Uterus (tissue), 4 donors: ENCODE results near the gene NACC2. TPM values are rescaled to one million over a fixed set of nuclear protein-coding genes. Genes with fewer than 3 reads are reported as not detected.

Experiments used
- DNase-seq, 2 donors: peaks; one replicate each; pipeline ENCODE4 v3.0.0-alpha.2; 2019 to 2020
- H3K27ac ChIP-seq, 2 donors: fragments of 200-600 bp; sonication (generic); 1 replicate in 1 of 2; 2 replicates in 1 of 2; pipeline ENCODE4 v1.5.1; 2016 to 2018
- H3K27me3 ChIP-seq, 2 donors: fragments of 200-600 bp; sonication (generic); one replicate each; pipeline ENCODE4 v1.5.1; 2018 to 2019; ENCODE audit warnings: control low read depth in 1 of 2
- H3K36me3 ChIP-seq, 2 donors: fragments of 200-600 bp; sonication (generic); one replicate each; pipeline ENCODE4 v1.5.1; 2019; ENCODE audit warnings: control low read depth in 1 of 2
- H3K4me1 ChIP-seq, 2 donors: fragments of 200-600 bp; sonication (generic); one replicate each; pipeline ENCODE4 v1.5.1; 2018 to 2019; ENCODE audit warnings: control low read depth in 1 of 2
- H3K4me3 ChIP-seq, 2 donors: fragments of 200-600 bp; sonication (generic); 1 replicate in 1 of 2; 2 replicates in 1 of 2; pipeline ENCODE4 v1.5.1; 2018 to 2019; ENCODE audit warnings: mild to moderate bottlenecking in 1 of 2
- H3K9me3 ChIP-seq, 2 donors: fragments of 200-600 bp; sonication (generic); one replicate each; pipeline ENCODE4 v1.5.1; 2019; ENCODE audit warnings: control low read depth in 1 of 2
- CTCF ChIP-seq, 4 experiments: fragments of 200-600 bp in 2 of 4; fragments of 450-650 bp in 2 of 4; sonication (generic) in 2 of 4; IDR thresholded peaks; one replicate each; pipeline ENCODE4 v1.5.1; 2016 to 2019; ENCODE audit warnings: antibody characterized with exemption in 4 of 4, mild to moderate bottlenecking in 2 of 4, moderate library complexity in 1 of 4
- POLR2A ChIP-seq, 2 donors: fragments of 450-650 bp; IDR thresholded peaks; one replicate each; pipeline ENCODE4 v1.6.1; 2016; ENCODE audit warnings: antibody characterized with exemption in 2 of 2, mild to moderate bottlenecking in 1 of 2, moderate library complexity in 1 of 2
- intact Hi-C: fragments of 100-400 bp; cut with DNase I; formaldehyde crosslinking; loops from one replicate; pipeline ENCODE4 v1.15.1; 2023; ENCODE audit warnings: low total_unique reads
- total RNA-seq, 4 donors: library from RNA; depleted of rRNA in 3 of 4; stranded (reverse); fragments of >200 nt in 3 of 4; gene quantifications; one replicate each; pipeline versions ENCODE4 v1.1.0 to v1.2.4, GENCODE V29; 2014 to 2023
- donor health status: DM: yes; HTN: yes; CAD: no.

The NACC2 gene
- total RNA-seq, 4 donors from 2014 or later = 8.2 to 57.5 (median 19.1) TPM

- no peaks in the 10 kb centered on the region for H3K36me3 ChIP-seq
- intact Hi-C loops = no loop called here
- TF ChIP-seq CTCF (IDR thresholded peaks at IDR 0.05) (no peak), POLR2A (IDR thresholded peaks at IDR 0.05) (no peak)
Observed at GRCh38 chr9:136036848-136037247, 58.2 kb downstream of the NACC2 start.

GRCh38 chr9:136036050-136036449 is 59.0 kb downstream of the NACC2 start:
- H3K27me3 ChIP-seq = no peaks in the 10 kb centered on the region
- DNase-seq = no peak
- H3K27ac ChIP-seq = no peak overlapping the region
- intact Hi-C loops = no loop called here
- no peak overlapping the region for H3K4me3 ChIP-seq
- no peaks in the 10 kb centered on the region for H3K9me3 ChIP-seq
- H3K4me1 ChIP-seq = no peaks in the 10 kb centered on the region
- TF ChIP-seq CTCF (IDR thresholded peaks at IDR 0.05) = no peak
- no peak for TF ChIP-seq POLR2A (IDR thresholded peaks at IDR 0.05)
- no peaks in the 10 kb centered on the region for H3K36me3 ChIP-seq

More at GRCh38 chr9:136036848-136037247, 58.2 kb downstream of the NACC2 start:
- DNase-seq = no peak
- Histone ChIP-seq H3K27ac (no peak overlapping the region), H3K4me1 (no peaks in the 10 kb centered on the region), H3K27me3 (no peaks in the 10 kb centered on the region), H3K9me3 (no peaks in the 10 kb centered on the region), H3K4me3 (no peak overlapping the region)

- no peak overlapping the region for H3K4me3 ChIP-seq
- no peaks in the 10 kb centered on the region for H3K36me3 ChIP-seq
- no peaks in the 10 kb centered on the region for H3K4me1 ChIP-seq
- DNase-seq = no peak
- H3K9me3 ChIP-seq = no peaks in the 10 kb centered on the region
- no peak for TF ChIP-seq POLR2A (IDR thresholded peaks at IDR 0.05)
- no peak for TF ChIP-seq CTCF (IDR thresholded peaks at IDR 0.05)
- no peak overlapping the region for H3K27ac ChIP-seq
- H3K27me3 ChIP-seq = no peaks in the 10 kb centered on the region
- intact Hi-C loops = no loop called here
Observed at GRCh38 chr9:136031741-136032730, 63.1 kb downstream of the NACC2 start.

- Histone ChIP-seq H3K27me3 (no peaks in the 10 kb centered on the region), H3K27ac (no peak overlapping the region), H3K4me1 (no peaks in the 10 kb centered on the region), H3K4me3 (no peak overlapping the region), H3K9me3 (no peaks in the 10 kb centered on the region), H3K36me3 (no peaks in the 10 kb centered on the region)
- no peak for TF ChIP-seq CTCF (IDR thresholded peaks at IDR 0.05)
- TF ChIP-seq POLR2A (IDR thresholded peaks at IDR 0.05) = no peak
- DNase-seq = no peak
- intact Hi-C loops = no loop called here
Observed at GRCh38 chr9:136031094-136031493, 64.0 kb downstream of the NACC2 start.

GRCh38 chr9:136029556-136029955 is 65.5 kb downstream of the NACC2 start:
- Histone ChIP-seq H3K9me3 (no peaks in the 10 kb centered on the region), H3K36me3 (no peaks in the 10 kb centered on the region), H3K27ac (no peak overlapping the region), H3K4me1 (no peaks in the 10 kb centered on the region), H3K27me3 (no peaks in the 10 kb centered on the region), H3K4me3 (no peak overlapping the region)
- TF ChIP-seq CTCF (IDR thresholded peaks at IDR 0.05) = no peak
- DNase-seq = peak in 1 of 2 donors; percentile 11
- intact Hi-C loops = no loop called here
